ENCODE data around the gene ZNF618.

ZNF618 gene

GRCh38 chr9:113906411-113907110 lies 30.5 kb downstream of the ZNF618 start:
- in situ Hi-C loops (cut with HindIII; ENCODE audit: low pct_ligation_motif_present, low pct_unique_long_range_greater_than_20kb, low sequenced_read_pairs), result no loop called here
- no peak for DNase-seq

GRCh38 chr9:113907282-113907681 lies 31.2 kb downstream of the ZNF618 start:
- no peak for DNase-seq
- in situ Hi-C loops (cut with HindIII; ENCODE audit: low pct_ligation_motif_present, low pct_unique_long_range_greater_than_20kb, low sequenced_read_pairs), result no loop called here

- DNase-seq, result no peak
These were observed 33.3 kb downstream of the ZNF618 start for GRCh38 chr9:113909421-113909820.

GRCh38 chr9:113910036-113910639 lies 34.0 kb downstream of the ZNF618 start:
- no peak for DNase-seq
- in situ Hi-C loops (cut with HindIII; ENCODE audit: low pct_ligation_motif_present, low pct_unique_long_range_greater_than_20kb, low sequenced_read_pairs), result no loop called here

More at GRCh38 chr9:113909421-113909820, 33.3 kb downstream of the ZNF618 start:
- in situ Hi-C loops (cut with HindIII; ENCODE audit: low pct_ligation_motif_present, low pct_unique_long_range_greater_than_20kb, low sequenced_read_pairs), result no loop called here

- no peak for DNase-seq
- in situ Hi-C loops (cut with HindIII; ENCODE audit: low pct_ligation_motif_present, low pct_unique_long_range_greater_than_20kb, low sequenced_read_pairs), result no loop called here
These were observed 35.9 kb downstream of the ZNF618 start for GRCh38 chr9:113911850-113912557.

- in situ Hi-C loops (cut with HindIII; ENCODE audit: low pct_ligation_motif_present, low pct_unique_long_range_greater_than_20kb, low sequenced_read_pairs), result no loop called here
These were observed 36.7 kb downstream of the ZNF618 start for GRCh38 chr9:113912816-113913215.

GRCh38 chr9:113913426-113914195 lies 37.5 kb downstream of the ZNF618 start:
- in situ Hi-C loops (cut with HindIII; ENCODE audit: low pct_ligation_motif_present, low pct_unique_long_range_greater_than_20kb, low sequenced_read_pairs), result no loop called here
- no peak for DNase-seq

More at GRCh38 chr9:113912816-113913215, 36.7 kb downstream of the ZNF618 start:
- DNase-seq, result no peak

- DNase-seq, result no peak
- in situ Hi-C loops (cut with HindIII; ENCODE audit: low pct_ligation_motif_present, low pct_unique_long_range_greater_than_20kb, low sequenced_read_pairs), result no loop called here
These were observed 38.4 kb downstream of the ZNF618 start for GRCh38 chr9:113914517-113914916.

GRCh38 chr9:113915817-113916434 lies 39.8 kb downstream of the ZNF618 start:
- in situ Hi-C loops (cut with HindIII; ENCODE audit: low pct_ligation_motif_present, low pct_unique_long_range_greater_than_20kb, low sequenced_read_pairs), result no loop called here

GRCh38 chr9:113916931-113917330 lies 40.8 kb downstream of the ZNF618 start:
- DNase-seq, result no peak
- in situ Hi-C loops (cut with HindIII; ENCODE audit: low pct_ligation_motif_present, low pct_unique_long_range_greater_than_20kb, low sequenced_read_pairs), result no loop called here

More at GRCh38 chr9:113915817-113916434, 39.8 kb downstream of the ZNF618 start:
- no peak for DNase-seq

GRCh38 chr9:113918697-113919350 lies 42.7 kb downstream of the ZNF618 start:
- in situ Hi-C loops (cut with HindIII; ENCODE audit: low pct_ligation_motif_present, low pct_unique_long_range_greater_than_20kb, low sequenced_read_pairs), result no loop called here
- no peak for DNase-seq

GRCh38 chr9:113919382-113919781 lies 43.3 kb downstream of the ZNF618 start:
- no peak for DNase-seq
- in situ Hi-C loops (cut with HindIII; ENCODE audit: low pct_ligation_motif_present, low pct_unique_long_range_greater_than_20kb, low sequenced_read_pairs), result no loop called here

GRCh38 chr9:113919871-113920270 lies 43.8 kb downstream of the ZNF618 start:
- in situ Hi-C loops (cut with HindIII; ENCODE audit: low pct_ligation_motif_present, low pct_unique_long_range_greater_than_20kb, low sequenced_read_pairs), result no loop called here
- DNase-seq, result no peak

- in situ Hi-C loops (cut with HindIII; ENCODE audit: low pct_ligation_motif_present, low pct_unique_long_range_greater_than_20kb, low sequenced_read_pairs), result no loop called here
- no peak for DNase-seq
These were observed 44.8 kb downstream of the ZNF618 start for GRCh38 chr9:113920872-113921271.

GRCh38 chr9:113921396-113921925 lies 45.4 kb downstream of the ZNF618 start:
- no peak for DNase-seq
- in situ Hi-C loops (cut with HindIII; ENCODE audit: low pct_ligation_motif_present, low pct_unique_long_range_greater_than_20kb, low sequenced_read_pairs), result no loop called here

GRCh38 chr9:113922160-113922559 lies 46.1 kb downstream of the ZNF618 start:
- in situ Hi-C loops (cut with HindIII; ENCODE audit: low pct_ligation_motif_present, low pct_unique_long_range_greater_than_20kb, low sequenced_read_pairs), result no loop called here
- DNase-seq, result no peak

- in situ Hi-C loops (cut with HindIII; ENCODE audit: low pct_ligation_motif_present, low pct_unique_long_range_greater_than_20kb, low sequenced_read_pairs), result no loop called here
- no peak for DNase-seq
These were observed 50.1 kb downstream of the ZNF618 start for GRCh38 chr9:113926211-113926610.

- no peak for DNase-seq
- in situ Hi-C loops (cut with HindIII; ENCODE audit: low pct_ligation_motif_present, low pct_unique_long_range_greater_than_20kb, low sequenced_read_pairs), result no loop called here
These were observed 51.2 kb downstream of the ZNF618 start for GRCh38 chr9:113927277-113927676.

All from ACHN (cell line).